Measurements from ENCODE around the gene USP7. TPM values are rescaled to one million over a fixed set of nuclear protein-coding genes. Genes with fewer than 3 reads are reported as not detected.

USP7 gene
- total and polyA plus RNA-seq, 9 donors: 28.1 to 104 (median 86.3) TPM

DNA sequence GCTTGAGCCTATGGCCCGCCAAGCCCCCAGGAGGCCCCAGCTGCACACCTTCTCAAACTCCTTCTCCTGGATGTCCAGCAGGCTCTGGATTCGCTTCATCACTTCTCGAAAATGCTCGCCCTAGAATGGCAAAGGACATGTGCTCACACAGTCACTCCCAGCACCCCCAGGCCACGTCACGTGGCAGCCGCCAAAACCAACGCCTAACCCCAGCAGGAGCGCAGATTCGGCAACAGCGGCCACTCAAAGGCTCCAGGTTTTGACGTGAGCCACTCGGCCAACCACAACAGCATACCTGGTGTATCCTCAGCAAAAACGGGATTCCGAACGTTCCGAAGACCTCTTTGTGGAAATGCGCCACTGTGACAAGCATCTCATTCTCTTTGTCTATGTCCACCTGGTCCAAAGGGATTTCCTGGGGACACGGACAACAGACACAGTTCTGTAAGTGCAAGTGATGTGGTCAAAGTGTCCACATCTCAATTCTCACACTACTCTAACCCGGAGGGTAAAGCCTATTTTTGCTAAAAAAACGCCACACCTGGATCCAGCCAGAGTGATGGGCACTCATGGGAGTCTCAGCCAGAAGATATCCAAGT is 68.9 kb downstream of the USP7 start:
- Histone ChIP-seq H3K4me3 (no peak overlapping the region), H3K27ac (no peak overlapping the region), H3K9me3 (no peaks in the 10 kb centered on the region), H3K36me3 (no peaks in the 10 kb centered on the region), H3K27me3 (no peaks in the 10 kb centered on the region), H3K4me1 (ENCODE audit: insufficient read depth) (no peaks in the 10 kb centered on the region)
- TF ChIP-seq EP300 (IDR thresholded peaks at IDR 0.05) (no peak), POLR2A (IDR thresholded peaks at IDR 0.05) (no peak)
- TF ChIP-seq, protein P1, sequence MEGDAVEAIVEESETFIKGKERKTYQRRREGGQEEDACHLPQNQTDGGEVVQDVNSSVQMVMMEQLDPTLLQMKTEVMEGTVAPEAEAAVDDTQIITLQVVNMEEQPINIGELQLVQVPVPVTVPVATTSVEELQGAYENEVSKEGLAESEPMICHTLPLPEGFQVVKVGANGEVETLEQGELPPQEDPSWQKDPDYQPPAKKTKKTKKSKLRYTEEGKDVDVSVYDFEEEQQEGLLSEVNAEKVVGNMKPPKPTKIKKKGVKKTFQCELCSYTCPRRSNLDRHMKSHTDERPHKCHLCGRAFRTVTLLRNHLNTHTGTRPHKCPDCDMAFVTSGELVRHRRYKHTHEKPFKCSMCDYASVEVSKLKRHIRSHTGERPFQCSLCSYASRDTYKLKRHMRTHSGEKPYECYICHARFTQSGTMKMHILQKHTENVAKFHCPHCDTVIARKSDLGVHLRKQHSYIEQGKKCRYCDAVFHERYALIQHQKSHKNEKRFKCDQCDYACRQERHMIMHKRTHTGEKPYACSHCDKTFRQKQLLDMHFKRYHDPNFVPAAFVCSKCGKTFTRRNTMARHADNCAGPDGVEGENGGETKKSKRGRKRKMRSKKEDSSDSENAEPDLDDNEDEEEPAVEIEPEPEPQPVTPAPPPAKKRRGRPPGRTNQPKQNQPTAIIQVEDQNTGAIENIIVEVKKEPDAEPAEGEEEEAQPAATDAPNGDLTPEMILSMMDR (IDR thresholded peaks at IDR 0.05): no peak
- WGBS, 3 donors: 92 to 96% (median 94%) methylated on average over 21 of the region's 21 CpGs
- no peak for DNase-seq
- intact Hi-C loops (cut with DNase I): no loop called here

DNA sequence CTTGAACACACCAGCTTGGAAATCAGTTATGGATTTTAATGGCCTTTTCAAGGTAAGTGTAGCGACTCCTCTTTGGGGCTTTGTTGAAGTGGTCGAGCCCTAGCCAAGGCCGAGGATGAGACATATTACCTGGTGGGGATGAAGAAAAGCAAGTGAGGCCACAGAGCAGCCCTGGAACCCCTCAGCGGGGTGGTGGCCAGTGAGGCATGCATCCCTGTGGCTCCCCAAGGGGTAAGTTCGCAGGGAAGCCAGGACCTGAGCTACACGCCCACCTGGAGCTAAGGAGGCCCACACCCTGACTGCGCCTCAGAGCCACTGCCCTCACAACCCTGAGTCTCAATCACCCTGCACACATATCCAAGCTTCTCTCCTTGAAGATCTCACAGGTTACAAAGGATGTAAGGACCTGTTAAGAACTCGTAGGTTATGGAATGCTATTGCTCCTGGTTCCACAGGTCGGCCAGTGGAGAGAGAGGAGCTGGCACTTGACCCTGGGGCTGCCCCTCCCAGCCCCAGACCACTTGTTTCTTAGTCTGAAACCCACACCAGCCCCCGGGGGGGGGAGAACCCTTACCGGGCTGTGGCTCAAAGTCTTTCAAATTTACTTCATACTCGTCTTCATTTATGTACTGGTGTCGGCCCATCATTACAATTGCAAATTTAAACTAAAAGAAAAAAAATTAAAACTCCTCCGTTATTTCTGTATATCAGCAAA is 69.6 kb downstream of the USP7 start:
- peak in 1 of 5 donors; percentile 4 for DNase-seq
- Histone ChIP-seq H3K36me3 (no peaks in the 10 kb centered on the region), H3K9me3 (no peaks in the 10 kb centered on the region), H3K27me3 (no peaks in the 10 kb centered on the region), H3K27ac (no peak overlapping the region), H3K4me1 (ENCODE audit: insufficient read depth) (no peaks in the 10 kb centered on the region), H3K4me3 (no peak overlapping the region)
- intact Hi-C loops (cut with DNase I): no loop called here
- 85 to 87% (median 86%) methylated on average over 14 of the region's 14 CpGs for WGBS, 3 donors
- no peak for TF ChIP-seq EP300 (IDR thresholded peaks at IDR 0.05)

DNA sequence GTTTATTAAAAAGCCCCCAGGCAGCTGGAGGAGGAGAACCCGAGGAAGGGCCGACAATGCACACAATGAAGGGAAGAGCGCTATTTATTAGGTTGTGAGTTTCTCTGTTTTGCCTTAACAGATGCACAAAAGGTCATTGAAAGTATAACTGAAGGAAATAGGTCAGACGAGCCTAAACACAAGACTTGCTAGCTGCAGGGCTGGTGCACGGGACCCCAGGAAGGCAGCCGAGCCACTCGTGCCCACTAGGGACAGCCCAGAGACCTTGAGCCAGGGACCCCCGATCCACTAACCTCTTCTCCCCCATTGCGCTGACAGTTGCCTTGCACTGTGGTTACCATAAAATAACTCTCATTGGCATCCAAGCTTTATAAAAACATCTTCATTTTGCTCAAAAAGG is 70.3 kb downstream of the USP7 start:
- intact Hi-C loops (cut with DNase I): no loop called here
- no peaks in the 10 kb centered on the region for H3K27me3 ChIP-seq
- DNase-seq: peak in 1 of 5 donors; percentile 6
- 59 to 77% (median 64%) methylated on average over 9 of the region's 9 CpGs for WGBS, 3 donors
- no peaks in the 10 kb centered on the region for H3K36me3 ChIP-seq
- no peak overlapping the region for H3K27ac ChIP-seq
- no peaks in the 10 kb centered on the region for H3K9me3 ChIP-seq
- no peak for TF ChIP-seq EP300 (IDR thresholded peaks at IDR 0.05)
- no peak for TF ChIP-seq POLR2A (IDR thresholded peaks at IDR 0.05)
- TF ChIP-seq, protein P1 (IDR thresholded peaks at IDR 0.05): no peak
- H3K4me3 ChIP-seq: no peak overlapping the region
- no peaks in the 10 kb centered on the region for H3K4me1 ChIP-seq (ENCODE audit: insufficient read depth)

DNA sequence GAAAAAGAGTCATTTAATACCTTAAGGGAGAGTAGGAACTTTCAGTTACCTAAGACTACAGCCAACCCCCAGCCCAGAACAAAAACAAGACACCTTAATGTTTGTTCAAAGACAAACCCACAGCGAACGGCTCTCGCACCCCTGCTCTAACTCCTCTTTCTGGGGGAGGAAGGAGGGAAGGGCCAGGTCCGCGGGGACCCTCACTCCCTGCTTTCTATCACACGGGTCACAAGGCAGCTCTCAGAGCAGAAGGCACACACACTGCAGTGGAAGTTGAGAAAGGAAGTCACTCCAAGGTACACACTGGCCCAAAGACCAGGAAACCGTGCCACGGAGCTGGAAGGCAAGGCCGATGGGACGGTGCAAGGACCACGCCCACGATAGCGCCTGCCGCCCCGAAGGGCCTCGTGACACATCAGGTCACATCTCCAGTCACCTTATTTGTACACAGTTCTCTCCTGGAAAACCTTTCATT is 71.6 kb downstream of the USP7 start:
- Histone ChIP-seq H3K9me3 (no peaks in the 10 kb centered on the region), H3K36me3 (no peaks in the 10 kb centered on the region), H3K27me3 (no peaks in the 10 kb centered on the region), H3K4me1 (ENCODE audit: insufficient read depth) (no peaks in the 10 kb centered on the region), H3K27ac (no peak overlapping the region), H3K4me3 (no peak overlapping the region)
- DNase-seq: peak in 1 of 5 donors; percentile 22
- TF ChIP-seq POLR2A (IDR thresholded peaks at IDR 0.05): no peak
- TF ChIP-seq, protein P1 (IDR thresholded peaks at IDR 0.05): no peak
- no peak for TF ChIP-seq EP300 (IDR thresholded peaks at IDR 0.05)
- WGBS, 3 donors: 58 to 74% (median 69%) methylated on average over 16 of the region's 16 CpGs
- intact Hi-C loops (cut with DNase I): no loop called here

DNA sequence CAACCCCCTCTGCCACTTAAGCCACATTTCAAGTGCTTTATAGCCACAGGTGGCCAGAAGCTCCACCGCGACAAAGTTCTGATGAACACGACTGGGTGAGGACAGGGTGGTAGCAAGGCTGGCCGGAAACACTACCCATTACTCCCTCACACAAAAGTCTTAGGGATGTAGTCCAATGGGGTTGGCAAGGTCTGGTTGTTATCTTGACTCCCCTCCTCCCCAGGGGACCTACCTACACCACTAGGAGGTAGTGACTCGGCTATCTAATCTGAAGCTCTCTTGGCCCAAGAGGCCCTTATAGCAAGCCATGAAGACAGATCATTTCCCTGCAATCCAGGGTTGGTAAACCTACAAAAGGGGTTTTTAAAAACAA is 73.2 kb downstream of the USP7 start:
- no peak overlapping the region for H3K4me3 ChIP-seq
- H3K36me3 ChIP-seq: no peaks in the 10 kb centered on the region
- H3K9me3 ChIP-seq: no peaks in the 10 kb centered on the region
- TF ChIP-seq, protein P1 (IDR thresholded peaks at IDR 0.05): no peak
- TF ChIP-seq EP300 (IDR thresholded peaks at IDR 0.05): no peak
- no peak for TF ChIP-seq POLR2A (IDR thresholded peaks at IDR 0.05)
- 77 to 87% (median 84%) methylated on average over 5 of the region's 5 CpGs for WGBS, 3 donors
- no peaks in the 10 kb centered on the region for H3K4me1 ChIP-seq (ENCODE audit: insufficient read depth)
- H3K27me3 ChIP-seq: no peaks in the 10 kb centered on the region
- intact Hi-C loops (cut with DNase I): no loop called here
- DNase-seq: no peak
- no peak overlapping the region for H3K27ac ChIP-seq

All from ovary (tissue), 9 donors.